SK-N-SH (cell line): ENCODE measurements around the gene VPS52. TPM values are rescaled to one million over a fixed set of nuclear protein-coding genes. Genes with fewer than 3 reads are reported as not detected.

Experiments
- CTCF ChIA-PET: fragments of 300-600, 350-600 bp; formaldehyde crosslinking; extraction: SDS; loops from one replicate; lab custom pipeline; 2021; lab: Yijun Ruan, JAX
- POLR2A ChIA-PET: fragments of 350-600 bp; sonication (Branson Sonifier 250); formaldehyde crosslinking; extraction: SDS; loops from one replicate; lab custom pipeline; 2020; ENCODE audit warnings: antibody characterized with exemption, inconsistent platforms; lab: Yijun Ruan, JAX
- DNase-seq: peaks from one replicate; pipeline ENCODE4 v3.0.0; 2012
- H2AFZ ChIP-seq: fragments of 200-600 bp; sonication (generic); 2 replicates; pipeline ENCODE4 v1.8.1; 2016; ENCODE audit warnings: antibody characterized with exemption, mild to moderate bottlenecking, low read depth
- H3F3A ChIP-seq: fragments of 200-600 bp; sonication (generic); replicated peaks from 2 replicates; pipeline ENCODE3; 2016; ENCODE audit warnings: antibody characterized with exemption, mild to moderate bottlenecking; ENCODE audit not compliant: insufficient read depth
- H3K27ac ChIP-seq, 2 experiments: fragments of 200-500 bp in 1 of 2; fragments of 200-600 bp in 1 of 2; sonication (Bioruptor generic) in 1 of 2; sonication (generic), shearing (Covaris generic) in 1 of 2; 2 replicates each; pipeline versions ENCODE4 v1.5.1 to v1.6.1; 2014 to 2016; ENCODE audit warnings: low read depth in 2 of 2, inconsistent platforms in 1 of 2, low read length in 1 of 2, mild to moderate bottlenecking in 1 of 2, mixed read lengths in 1 of 2
- H3K27me3 ChIP-seq: fragments of 200-600 bp; sonication (generic), shearing (Covaris generic); 2 replicates; pipeline ENCODE4 v1.6.1; 2016; ENCODE audit warnings: mixed run types; ENCODE audit not compliant: insufficient read depth
- H3K36me3 ChIP-seq, 2 experiments: fragments of 200-500 bp in 1 of 2; fragments of 200-600 bp in 1 of 2; sonication (Bioruptor generic) in 1 of 2; sonication (generic) in 1 of 2; replicated peaks in 1 of 2; 2 replicates each; pipeline versions ENCODE3 to v1.5.1; 2014 to 2016; ENCODE audit warnings: low read length in 1 of 2, mild to moderate bottlenecking in 1 of 2; ENCODE audit not compliant: insufficient read depth in 2 of 2, control insufficient read depth in 1 of 2
- H3K4me1 ChIP-seq, 2 experiments: fragments of 200-500 bp in 1 of 2; fragments of 200-600 bp in 1 of 2; sonication (Bioruptor generic) in 1 of 2; sonication (generic), shearing (Covaris generic) in 1 of 2; 2 replicates each; pipeline versions ENCODE4 v1.5.1 to v1.6.1; 2014 to 2016; ENCODE audit warnings: low read depth in 1 of 2, low read length in 1 of 2, mixed run types in 1 of 2; ENCODE audit not compliant: insufficient read depth in 2 of 2, control insufficient read depth in 1 of 2
- H3K4me2 ChIP-seq: fragments of 200-600 bp; sonication (generic), shearing (Covaris generic); 2 replicates; pipeline ENCODE4 v1.6.1; 2017; ENCODE audit warnings: mixed run types
- H3K4me3 ChIP-seq, 2 experiments: fragments of 200-500 bp in 1 of 2; fragments of 200-600 bp in 1 of 2; sonication (Bioruptor generic) in 1 of 2; sonication (generic), shearing (Covaris generic) in 1 of 2; 2 replicates each; pipeline versions ENCODE4 v1.5.1 to v1.8.1; 2014 to 2016; ENCODE audit warnings: low read depth in 2 of 2, inconsistent platforms in 1 of 2, low read length in 1 of 2, mild to moderate bottlenecking in 1 of 2, mixed read lengths in 1 of 2, moderate library complexity in 1 of 2
- H3K79me2 ChIP-seq: fragments of 200-600 bp; sonication (generic); 2 replicates; pipeline ENCODE4 v1.8.1; 2017; ENCODE audit warnings: mild to moderate bottlenecking; ENCODE audit not compliant: insufficient read depth
- H3K9ac ChIP-seq: fragments of 200-600 bp; sonication (generic); 2 replicates; pipeline ENCODE4 v1.6.1; 2017; ENCODE audit warnings: mixed run types
- H3K9me2 ChIP-seq: fragments of 200-600 bp; sonication (generic); 2 replicates; pipeline ENCODE4 v1.6.1; 2017; ENCODE audit warnings: mixed run types
- H3K9me3 ChIP-seq: fragments of 200-600 bp; sonication (generic); 2 replicates; pipeline ENCODE4 v1.6.1; 2017; ENCODE audit warnings: mixed run types, mild to moderate bottlenecking, moderate library complexity
- H4K20me1 ChIP-seq: fragments of 200-600 bp; sonication (generic); 2 replicates; pipeline ENCODE4 v1.6.1; 2017; ENCODE audit warnings: mild to moderate bottlenecking, mixed run types; ENCODE audit not compliant: insufficient read depth
- CHD2 ChIP-seq: fragments of 150-350 bp; IDR thresholded peaks from 2 replicates; pipeline ENCODE4 v1.6.1; 2018; ENCODE audit warnings: low read length; ENCODE audit not compliant: partially characterized antibody
- ELF1 ChIP-seq: IDR thresholded peaks from 2 replicates; pipeline ENCODE4 v1.4.0; 2012
- FOSL2 ChIP-seq: IDR thresholded peaks from 2 replicates; pipeline ENCODE4 v1.4.0; 2012; ENCODE audit warnings: low read depth, mild to moderate bottlenecking, moderate library complexity, borderline replicate concordance
- FOXM1 ChIP-seq: IDR thresholded peaks from 2 replicates; pipeline ENCODE4 v1.4.0; 2012; ENCODE audit warnings: low read depth, mild to moderate bottlenecking
- MAX ChIP-seq: IDR thresholded peaks from 2 replicates; pipeline ENCODE4 v1.4.0; 2012; ENCODE audit warnings: low read depth
- MXI1 ChIP-seq: IDR thresholded peaks from 2 replicates; pipeline ENCODE4 v1.6.1; 2012; ENCODE audit warnings: mild to moderate bottlenecking, low read depth, low read length, improper control_type of control experiment
- NRF1 ChIP-seq: IDR thresholded peaks from 2 replicates; pipeline ENCODE4 v1.6.1; 2012; ENCODE audit warnings: low read depth, mild to moderate bottlenecking, low read length
- PBX3 ChIP-seq: IDR thresholded peaks from 2 replicates; pipeline ENCODE4; 2012
- POLR2AphosphoS5 ChIP-seq: IDR thresholded peaks from 2 replicates; pipeline ENCODE4 v1.6.1; 2012; ENCODE audit warnings: low read depth, low read length
- RFX5 ChIP-seq: IDR thresholded peaks from 2 replicates; pipeline ENCODE4 v1.6.1; 2012; ENCODE audit warnings: mild to moderate bottlenecking, improper control_type of control experiment, low read length
- RXRA ChIP-seq: IDR thresholded peaks from 2 replicates; pipeline ENCODE4 v1.4.0; 2012; ENCODE audit warnings: low read depth, mild to moderate bottlenecking, borderline replicate concordance
- TAF1 ChIP-seq: IDR thresholded peaks from 2 replicates; pipeline ENCODE4 v1.6.1; 2012; ENCODE audit warnings: low read depth, mild to moderate bottlenecking, low read length, moderate library complexity, borderline replicate concordance
- USF2 ChIP-seq: fragments of 150-350 bp; IDR thresholded peaks from 2 replicates; pipeline ENCODE4 v1.6.1; 2017; ENCODE audit warnings: antibody characterized with exemption, low read length, low read depth, borderline replicate concordance
- YY1 ChIP-seq: IDR thresholded peaks from 2 replicates; pipeline ENCODE4 v1.4.0; 2012; ENCODE audit warnings: low read depth, mild to moderate bottlenecking
- WGBS: methylation state at CpG from one replicate; pipeline ENCODE4 v1.1.6; 2017; ENCODE audit warnings: low lambda C conversion rate; 5-methylcytosine and 5-hydroxymethylcytosine counted together
- polyA plus RNA-seq, 3 experiments: library from polyadenylated mRNA; depleted of rRNA; stranded (reverse); fragments of >200 nt; gene quantifications; 2 replicates each; pipeline ENCODE4 v1.2.3, GENCODE V29; 2012
- TF ChIP-seq, protein P1 (sequence below): fragments of 150-350 bp; IDR thresholded peaks from 2 replicates; pipeline ENCODE4 v1.6.1; 2016; ENCODE audit warnings: mild to moderate bottlenecking, low read depth, low read length
- TF ChIP-seq, protein P2 (sequence below): IDR thresholded peaks from 2 replicates; pipeline ENCODE4 v1.6.1; 2012; ENCODE audit warnings: mild to moderate bottlenecking, low read depth, low read length, moderate library complexity

VPS52 gene
- polyA plus RNA-seq, 1 of the 3 experiments (the other 2 are of a cell fraction) = 74.0 TPM

DNA sequence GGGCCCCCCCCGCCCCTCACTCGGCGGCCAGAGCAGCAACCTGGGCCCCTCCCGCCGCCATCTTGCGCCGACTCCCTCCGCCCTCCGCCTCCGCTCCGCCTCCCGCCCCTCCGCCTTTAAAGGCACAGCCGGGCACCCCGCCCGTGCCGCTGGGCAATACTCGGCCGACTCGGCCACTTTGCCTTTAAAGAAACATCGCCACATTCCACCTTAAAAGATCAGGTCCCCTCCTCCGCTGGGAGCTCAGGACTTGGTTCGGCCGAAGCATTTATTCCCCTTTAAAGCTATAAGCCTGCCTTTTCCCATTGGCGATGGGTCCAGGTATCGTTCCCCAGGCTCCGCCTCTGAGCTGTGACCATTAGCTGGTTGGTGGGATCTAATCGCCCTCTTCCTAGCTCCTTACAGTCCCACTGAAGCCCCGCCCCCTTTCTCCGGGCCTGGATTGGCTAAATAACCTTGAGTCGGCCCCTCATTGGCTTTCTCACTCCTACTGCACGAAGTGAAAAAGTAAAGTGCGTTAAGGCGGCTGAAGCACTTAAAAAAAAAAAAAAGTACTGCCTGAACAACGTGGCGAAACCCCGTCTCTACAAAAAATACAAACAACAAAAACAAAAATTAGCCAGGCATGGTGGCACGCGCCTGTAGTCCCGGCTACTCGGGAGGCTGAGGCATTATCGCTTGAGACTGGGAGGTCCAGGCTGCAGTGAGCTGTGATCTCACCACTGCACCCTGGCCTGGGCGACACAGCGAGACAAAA, 46.2 kb upstream of the VPS52 start, which contains the start of gene ZBTB22:
Gene ZBTB22 (minus strand): TSS at position 76 of the 757 bp plus-strand sequence. CDS start 828 bp downstream, outside the sequence.
- Histone ChIP-seq H3K27ac (peak within 1 kb of the TSS; percentile 88 to 95), H3K27me3 (no peaks in the 10 kb centered on the region), H3K4me3 (peak within 1 kb of the TSS; percentile 56), H3K4me1 (peaks cover 29 to 53% of the 10 kb centered on the region in 2 experiments; a peak in 3 of 4 replicates), H3K9me3 (no peaks in the 10 kb centered on the region), H3K9me2 (no peaks in the 10 kb centered on the region), H3K9ac (peak within 1 kb of the TSS; percentile 60; the same call in 1 of the 2 replicates), H4K20me1 (no peaks in the 10 kb centered on the region), H3K4me2 (peak within 1 kb of the TSS; percentile 99), H3K36me3 (peaks cover 19 to 27% of the 10 kb centered on the region in 2 experiments), H3F3A (peaks cover 43% of the 10 kb centered on the region), H3K79me2 (peaks cover 64% of the 10 kb centered on the region), H2AFZ (peak within 1 kb of the TSS; percentile 28)
- DNase-seq = peak; percentile 92
- CTCF ChIA-PET = interaction anchor here (0.7 to 4.5 kb wide), 9 partner anchors 18 to 408 kb away, joined by 3 to 16 read pairs (median 4); partner anchors contain the start of genes RPS18 and VPS52
- POLR2A ChIA-PET = interaction anchor here (0.8 to 1.9 kb wide), 7 partner anchors 9 to 346 kb away, joined by 3 to 11 read pairs (median 6); partner anchors contain the start of genes B3GALT4, PFDN6, RPS18 and VPS52
- TF ChIP-seq, protein P1, sequence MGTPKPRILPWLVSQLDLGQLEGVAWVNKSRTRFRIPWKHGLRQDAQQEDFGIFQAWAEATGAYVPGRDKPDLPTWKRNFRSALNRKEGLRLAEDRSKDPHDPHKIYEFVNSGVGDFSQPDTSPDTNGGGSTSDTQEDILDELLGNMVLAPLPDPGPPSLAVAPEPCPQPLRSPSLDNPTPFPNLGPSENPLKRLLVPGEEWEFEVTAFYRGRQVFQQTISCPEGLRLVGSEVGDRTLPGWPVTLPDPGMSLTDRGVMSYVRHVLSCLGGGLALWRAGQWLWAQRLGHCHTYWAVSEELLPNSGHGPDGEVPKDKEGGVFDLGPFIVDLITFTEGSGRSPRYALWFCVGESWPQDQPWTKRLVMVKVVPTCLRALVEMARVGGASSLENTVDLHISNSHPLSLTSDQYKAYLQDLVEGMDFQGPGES = peak; percentile 44; the same call in 1 of the 2 replicates
- TF ChIP-seq CHD2 (peak; percentile 20), PBX3 (peak; percentile 37; the same call in 1 of the 2 replicates), USF2 (no peak), MXI1 (peak; percentile 50; the same call in 1 of the 2 replicates), RFX5 (peak; percentile 84), ELF1 (no peak), POLR2AphosphoS5 (peak; percentile 78), MAX (peak; percentile 70), TAF1 (peak; percentile 81; the same call in 1 of the 2 replicates), YY1 (peak; percentile 83), NRF1 (peak; percentile 19; the same call in 1 of the 2 replicates), FOSL2 (no peak), FOXM1 (no peak), RXRA (no peak)
- TF ChIP-seq, protein P2, sequence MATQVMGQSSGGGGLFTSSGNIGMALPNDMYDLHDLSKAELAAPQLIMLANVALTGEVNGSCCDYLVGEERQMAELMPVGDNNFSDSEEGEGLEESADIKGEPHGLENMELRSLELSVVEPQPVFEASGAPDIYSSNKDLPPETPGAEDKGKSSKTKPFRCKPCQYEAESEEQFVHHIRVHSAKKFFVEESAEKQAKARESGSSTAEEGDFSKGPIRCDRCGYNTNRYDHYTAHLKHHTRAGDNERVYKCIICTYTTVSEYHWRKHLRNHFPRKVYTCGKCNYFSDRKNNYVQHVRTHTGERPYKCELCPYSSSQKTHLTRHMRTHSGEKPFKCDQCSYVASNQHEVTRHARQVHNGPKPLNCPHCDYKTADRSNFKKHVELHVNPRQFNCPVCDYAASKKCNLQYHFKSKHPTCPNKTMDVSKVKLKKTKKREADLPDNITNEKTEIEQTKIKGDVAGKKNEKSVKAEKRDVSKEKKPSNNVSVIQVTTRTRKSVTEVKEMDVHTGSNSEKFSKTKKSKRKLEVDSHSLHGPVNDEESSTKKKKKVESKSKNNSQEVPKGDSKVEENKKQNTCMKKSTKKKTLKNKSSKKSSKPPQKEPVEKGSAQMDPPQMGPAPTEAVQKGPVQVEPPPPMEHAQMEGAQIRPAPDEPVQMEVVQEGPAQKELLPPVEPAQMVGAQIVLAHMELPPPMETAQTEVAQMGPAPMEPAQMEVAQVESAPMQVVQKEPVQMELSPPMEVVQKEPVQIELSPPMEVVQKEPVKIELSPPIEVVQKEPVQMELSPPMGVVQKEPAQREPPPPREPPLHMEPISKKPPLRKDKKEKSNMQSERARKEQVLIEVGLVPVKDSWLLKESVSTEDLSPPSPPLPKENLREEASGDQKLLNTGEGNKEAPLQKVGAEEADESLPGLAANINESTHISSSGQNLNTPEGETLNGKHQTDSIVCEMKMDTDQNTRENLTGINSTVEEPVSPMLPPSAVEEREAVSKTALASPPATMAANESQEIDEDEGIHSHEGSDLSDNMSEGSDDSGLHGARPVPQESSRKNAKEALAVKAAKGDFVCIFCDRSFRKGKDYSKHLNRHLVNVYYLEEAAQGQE = no peak
- 2% methylated on average over 37 of the region's 44 CpGs for WGBS
